Measurements from ENCODE around the gene IL12RB1.

Gene IL12RB1

DNA sequence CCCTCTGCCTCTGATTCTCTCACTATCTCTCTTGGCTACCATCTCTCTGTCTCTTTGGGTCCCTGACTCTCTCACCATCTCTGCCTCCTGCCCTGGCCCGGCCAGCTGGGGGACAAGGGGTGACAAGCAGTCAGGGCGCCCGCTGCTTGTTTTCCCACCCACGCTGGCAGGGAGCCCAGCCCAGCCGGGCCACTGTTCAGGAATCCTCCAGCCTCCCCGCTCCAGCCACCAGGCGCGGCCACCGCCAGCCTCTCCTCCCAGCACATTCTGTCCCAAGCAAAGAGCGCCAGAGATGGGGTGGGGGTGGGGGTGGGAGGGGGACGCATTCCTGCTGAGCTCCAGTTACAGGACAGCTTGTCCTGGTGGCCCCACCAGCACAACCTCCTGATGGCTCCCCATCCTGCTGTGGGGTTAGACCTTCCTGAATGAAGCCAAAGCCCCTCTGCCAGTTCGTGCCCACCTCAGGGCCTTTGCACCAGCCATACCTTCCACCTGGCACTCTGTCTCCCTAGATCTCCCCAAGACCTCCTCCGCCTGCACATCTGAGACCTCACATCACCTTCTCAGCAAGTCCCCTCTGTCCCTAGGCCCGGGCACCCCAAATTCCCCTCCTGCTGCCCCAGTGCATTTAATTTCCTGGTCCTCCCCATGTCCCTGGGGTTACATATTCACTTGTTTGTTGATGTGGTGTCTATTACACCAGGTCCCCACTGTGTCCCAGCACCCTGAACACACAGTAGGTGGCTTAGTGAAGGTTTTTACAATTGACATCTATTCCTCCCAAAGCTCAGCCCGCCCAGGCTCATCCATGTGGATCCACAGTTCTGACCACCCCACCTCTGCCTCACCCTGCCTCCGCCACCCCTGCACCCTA lies 66.3 kb downstream of the IL12RB1 start:
- H3K27ac ChIP-seq, result peak overlapping the region in 20 of 21 experiments; percentile 25 to 97 (median 82)

GRCh38 chr19:18017275-18018083 lies 69.3 kb downstream of the IL12RB1 start:
- H3K4me3 ChIP-seq, result no peak overlapping the region
- H3K27ac ChIP-seq, result peak overlapping the region in 20 of 21 experiments; percentile 2 to 95 (median 66)

More for the DNA sequence above, 66.3 kb downstream of the IL12RB1 start:
- no peak overlapping the region for H3K4me3 ChIP-seq

DNA sequence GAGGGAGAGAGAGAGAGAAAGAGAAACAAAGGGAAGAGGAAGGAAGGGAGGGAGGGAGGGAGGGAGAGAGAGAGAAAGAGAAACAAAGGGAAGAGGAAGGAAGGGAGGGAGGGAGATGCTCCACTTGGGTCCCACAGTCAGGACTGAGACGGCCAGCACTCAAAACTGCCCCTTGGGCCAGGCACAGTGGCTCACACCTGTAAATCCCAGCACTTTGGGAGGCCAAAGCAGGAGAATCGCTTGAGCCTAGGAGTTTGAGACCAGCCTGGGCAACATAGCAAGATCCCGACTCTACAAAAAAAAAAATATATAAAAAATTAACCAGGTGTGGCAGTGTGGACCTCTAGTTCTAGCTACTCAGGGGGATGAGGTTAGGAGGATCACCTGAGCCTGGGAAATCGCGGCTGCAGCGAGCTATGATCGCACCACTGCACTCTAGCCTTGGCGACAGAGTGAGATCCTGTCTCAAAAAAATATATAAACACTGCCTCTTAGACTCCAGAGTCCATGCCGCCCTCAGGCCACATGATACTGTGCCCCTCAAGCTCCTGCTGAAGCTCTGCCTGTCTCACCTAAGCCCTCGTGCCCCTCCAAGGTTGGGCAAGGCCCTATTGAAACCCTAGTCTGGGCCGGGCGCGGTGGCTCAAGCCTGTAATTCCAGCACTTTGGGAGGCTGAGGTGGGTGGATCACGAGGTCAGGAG lies 70.4 kb downstream of the IL12RB1 start:
- H3K4me3 ChIP-seq, result no peak overlapping the region
- peak overlapping the region in 18 of 21 experiments; percentile 48 to 95 (median 67) for H3K27ac ChIP-seq

- H3K27ac ChIP-seq, result peak overlapping the region in 6 of 21 experiments; percentile 7 to 61 (median 27)
- no peak overlapping the region for H3K4me3 ChIP-seq
Observed at GRCh38 chr19:18014197-18014596, 72.5 kb downstream of the IL12RB1 start.

DNA sequence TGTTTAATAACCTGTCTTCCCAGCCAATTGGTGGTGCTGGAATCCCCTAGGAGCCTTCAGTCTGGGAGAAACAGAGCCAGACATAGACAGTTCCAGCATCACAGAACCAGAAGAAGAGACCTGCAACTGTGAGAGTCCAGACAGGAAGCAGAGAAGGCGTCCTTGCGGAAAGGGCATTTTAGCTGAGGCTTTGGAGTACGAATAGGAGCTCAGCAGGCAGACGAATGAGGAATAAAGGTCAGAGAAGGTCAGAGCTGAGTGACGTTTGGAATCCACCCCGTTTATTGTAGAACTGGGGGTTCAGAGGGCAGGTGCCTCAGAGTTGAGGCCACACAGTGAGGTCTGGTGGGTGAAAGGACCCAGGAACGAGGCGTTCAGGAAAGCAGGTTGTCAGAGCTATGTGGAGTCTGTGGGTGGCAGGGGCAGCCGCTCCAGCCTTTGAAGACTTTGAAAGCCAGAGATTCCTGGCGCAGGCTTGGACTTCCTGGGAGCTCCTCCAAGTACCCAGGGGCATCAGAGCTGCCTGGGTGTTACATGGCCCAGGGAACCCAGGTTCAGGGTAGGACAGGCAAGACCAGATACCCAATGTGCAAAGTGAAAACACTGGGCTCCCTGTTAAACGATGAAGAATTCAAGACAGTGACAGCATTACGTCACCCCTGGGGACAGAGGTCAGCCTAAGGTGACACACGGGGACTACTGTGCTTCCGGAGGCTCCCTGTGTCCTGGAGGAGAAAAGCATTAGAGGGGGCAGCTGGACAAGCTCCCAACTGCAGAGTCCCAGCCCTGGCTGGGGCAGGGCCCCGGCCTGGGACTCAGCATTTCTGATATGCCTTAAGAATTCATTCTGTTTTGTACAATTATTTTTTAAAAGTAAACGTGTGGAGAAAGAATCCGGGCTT lies 73.3 kb downstream of the IL12RB1 start:
- Histone ChIP-seq H3K27ac (peak overlapping the region in 7 of 21 experiments; percentile 5 to 61 (median 18)), H3K4me3 (no peak overlapping the region)

- H3K4me3 ChIP-seq, result peak overlapping the region in 1 of 7 experiments; percentile 47
- H3K27ac ChIP-seq, result peak overlapping the region in 4 of 21 experiments; percentile 5 to 78 (median 58)
Observed at GRCh38 chr19:18010149-18010548, 76.6 kb downstream of the IL12RB1 start.

DNA sequence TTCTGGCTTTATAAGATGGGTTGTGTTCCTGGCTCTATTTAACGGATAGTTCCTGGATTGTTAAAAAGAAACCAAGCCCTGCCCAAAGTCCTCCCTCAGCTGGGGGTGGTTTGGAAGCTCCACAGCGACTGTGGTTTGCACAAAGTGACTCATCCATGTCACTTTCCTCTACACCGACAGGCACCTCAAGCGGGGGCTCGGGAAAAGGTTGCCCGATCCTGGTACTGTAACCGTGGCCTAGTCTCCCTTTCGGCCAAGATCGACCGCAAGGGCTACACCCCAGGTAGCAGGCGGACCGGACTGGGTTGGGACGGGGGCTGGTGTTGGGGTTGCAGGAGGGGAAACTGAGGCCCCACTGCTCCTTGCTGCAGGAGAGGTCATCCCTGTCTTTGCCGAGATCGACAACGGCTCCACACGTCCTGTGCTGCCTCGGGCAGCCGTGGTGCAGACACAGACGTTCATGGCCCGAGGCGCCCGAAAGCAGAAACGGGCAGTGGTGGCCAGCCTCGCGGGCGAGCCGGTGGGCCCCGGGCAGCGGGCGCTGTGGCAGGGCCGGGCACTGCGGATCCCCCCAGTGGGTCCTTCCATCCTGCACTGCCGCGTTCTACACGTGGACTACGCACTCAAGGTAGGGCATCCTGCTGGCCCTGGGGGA lies 77.2 kb downstream of the IL12RB1 start:
- Histone ChIP-seq H3K27ac (peak overlapping the region in 8 of 21 experiments; percentile 39 to 90 (median 72)), H3K4me3 (peak overlapping the region in 6 of 7 experiments; percentile 34 to 47 (median 44))
